OCI-LY1 (cell line): ENCODE data around the gene SP3.

Experiments
- H2AFZ ChIP-seq: fragments of 200-600 bp; sonication (generic), shearing (Covaris generic); 2 replicates; pipeline ENCODE4 v1.6.0; 2014; ENCODE audit warnings: antibody characterized with exemption, mild to moderate bottlenecking, low read length
- H3F3A ChIP-seq: fragments of 200-600 bp; sonication (generic), shearing (Covaris generic); 2 replicates; pipeline ENCODE4 v1.6.0; 2014; ENCODE audit warnings: mild to moderate bottlenecking, antibody characterized with exemption, low read length, moderate library complexity; ENCODE audit not compliant: insufficient read depth
- H3K27ac ChIP-seq: fragments of 200-600 bp; sonication (generic); 2 replicates; pipeline ENCODE4 v1.5.1; 2014; ENCODE audit warnings: low read length, mixed run types, mild to moderate bottlenecking, low read depth; ENCODE audit not compliant: poor library complexity, severe bottlenecking
- H3K27me3 ChIP-seq: fragments of 200-600 bp; sonication (generic); 2 replicates; pipeline ENCODE4 v1.6.0; 2014; ENCODE audit warnings: antibody characterized with exemption, mild to moderate bottlenecking, low read length, moderate library complexity; ENCODE audit not compliant: insufficient read depth
- H3K36me3 ChIP-seq: fragments of 200-600 bp; sonication (generic); 2 replicates; pipeline ENCODE4 v1.6.1; 2014; ENCODE audit warnings: mild to moderate bottlenecking, antibody characterized with exemption, low read length, moderate library complexity, mixed read lengths; ENCODE audit not compliant: insufficient read depth
- H3K4me1 ChIP-seq: fragments of 200-600 bp; sonication (generic); 2 replicates; pipeline ENCODE4 v1.5.1; 2014; ENCODE audit warnings: mild to moderate bottlenecking, low read length, moderate library complexity; ENCODE audit not compliant: insufficient read depth, severe bottlenecking
- H3K4me2 ChIP-seq: fragments of 200-600 bp; sonication (generic), shearing (Covaris generic); 2 replicates; pipeline ENCODE4 v1.6.1; 2014; ENCODE audit warnings: low read length
- H3K4me3 ChIP-seq: fragments of 200-600 bp; sonication (generic); 2 replicates; pipeline ENCODE4 v1.5.1; 2014; ENCODE audit warnings: low read length, low read depth, mild to moderate bottlenecking, mixed read lengths; ENCODE audit not compliant: poor library complexity, severe bottlenecking
- H3K79me2 ChIP-seq: fragments of 200-600 bp; shearing (Covaris generic); 2 replicates; pipeline ENCODE4 v1.6.1; 2016; ENCODE audit warnings: mixed run types, low read length, mixed read lengths; ENCODE audit not compliant: insufficient read depth
- H3K9ac ChIP-seq: fragments of 200-600 bp; sonication (generic), shearing (Covaris generic); 2 replicates; pipeline ENCODE4 v1.6.1; 2014; ENCODE audit warnings: mild to moderate bottlenecking, low read length, mixed read lengths
- H3K9me2 ChIP-seq: fragments of 200-600 bp; sonication (generic), shearing (Covaris generic); 2 replicates; pipeline ENCODE4 v1.6.1; 2014; ENCODE audit warnings: low read depth, mild to moderate bottlenecking, low read length, mixed read lengths
- H3K9me3 ChIP-seq: fragments of 200-600 bp; shearing (Covaris generic); 2 replicates; pipeline ENCODE4 v1.6.1; 2014; ENCODE audit warnings: low read length, mixed read lengths
- H4K20me1 ChIP-seq: fragments of 200-600 bp; sonication (generic), shearing (Covaris generic); 2 replicates; pipeline ENCODE4 v1.6.0; 2016; ENCODE audit warnings: mild to moderate bottlenecking, low read length; ENCODE audit not compliant: insufficient read depth
- EZH2 ChIP-seq: fragments of 200-600 bp; sonication (generic), shearing (Covaris generic); IDR thresholded peaks from 2 replicates; pipeline ENCODE4 v1.8.0; 2017; ENCODE audit warnings: borderline replicate concordance, mixed run types, mild to moderate bottlenecking, antibody characterized with exemption, low read length, moderate library complexity, mixed read lengths
- TF ChIP-seq, protein P1 (sequence below): fragments of 200-600 bp; sonication (generic), shearing (Covaris generic); IDR thresholded peaks from 2 replicates; pipeline ENCODE4 v1.5.1; 2017; ENCODE audit warnings: mild to moderate bottlenecking, antibody characterized with exemption, low read length, moderate library complexity, mixed read lengths

Gene SP3

GRCh38 chr2:173862612-173863217, 102.5 kb downstream of the SP3 start:
- H3K9me2 ChIP-seq, result no peaks in the 10 kb centered on the region
- no peaks in the 10 kb centered on the region for H3K9me3 ChIP-seq
- H3F3A ChIP-seq, result no peaks in the 10 kb centered on the region
- H3K9ac ChIP-seq, result no peak overlapping the region
- H3K27ac ChIP-seq, result no peak overlapping the region
- TF ChIP-seq EZH2, result no peak
- TF ChIP-seq, protein P1, sequence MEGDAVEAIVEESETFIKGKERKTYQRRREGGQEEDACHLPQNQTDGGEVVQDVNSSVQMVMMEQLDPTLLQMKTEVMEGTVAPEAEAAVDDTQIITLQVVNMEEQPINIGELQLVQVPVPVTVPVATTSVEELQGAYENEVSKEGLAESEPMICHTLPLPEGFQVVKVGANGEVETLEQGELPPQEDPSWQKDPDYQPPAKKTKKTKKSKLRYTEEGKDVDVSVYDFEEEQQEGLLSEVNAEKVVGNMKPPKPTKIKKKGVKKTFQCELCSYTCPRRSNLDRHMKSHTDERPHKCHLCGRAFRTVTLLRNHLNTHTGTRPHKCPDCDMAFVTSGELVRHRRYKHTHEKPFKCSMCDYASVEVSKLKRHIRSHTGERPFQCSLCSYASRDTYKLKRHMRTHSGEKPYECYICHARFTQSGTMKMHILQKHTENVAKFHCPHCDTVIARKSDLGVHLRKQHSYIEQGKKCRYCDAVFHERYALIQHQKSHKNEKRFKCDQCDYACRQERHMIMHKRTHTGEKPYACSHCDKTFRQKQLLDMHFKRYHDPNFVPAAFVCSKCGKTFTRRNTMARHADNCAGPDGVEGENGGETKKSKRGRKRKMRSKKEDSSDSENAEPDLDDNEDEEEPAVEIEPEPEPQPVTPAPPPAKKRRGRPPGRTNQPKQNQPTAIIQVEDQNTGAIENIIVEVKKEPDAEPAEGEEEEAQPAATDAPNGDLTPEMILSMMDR, result no peak
- H3K79me2 ChIP-seq, result no peaks in the 10 kb centered on the region
- no peak overlapping the region for H3K4me3 ChIP-seq
- no peak overlapping the region for H2AFZ ChIP-seq
- H3K4me1 ChIP-seq, result peaks cover 7% of the 10 kb centered on the region
- H3K36me3 ChIP-seq, result no peaks in the 10 kb centered on the region
- H4K20me1 ChIP-seq, result no peaks in the 10 kb centered on the region
- H3K27me3 ChIP-seq, result no peaks in the 10 kb centered on the region
- no peak overlapping the region for H3K4me2 ChIP-seq

DNA sequence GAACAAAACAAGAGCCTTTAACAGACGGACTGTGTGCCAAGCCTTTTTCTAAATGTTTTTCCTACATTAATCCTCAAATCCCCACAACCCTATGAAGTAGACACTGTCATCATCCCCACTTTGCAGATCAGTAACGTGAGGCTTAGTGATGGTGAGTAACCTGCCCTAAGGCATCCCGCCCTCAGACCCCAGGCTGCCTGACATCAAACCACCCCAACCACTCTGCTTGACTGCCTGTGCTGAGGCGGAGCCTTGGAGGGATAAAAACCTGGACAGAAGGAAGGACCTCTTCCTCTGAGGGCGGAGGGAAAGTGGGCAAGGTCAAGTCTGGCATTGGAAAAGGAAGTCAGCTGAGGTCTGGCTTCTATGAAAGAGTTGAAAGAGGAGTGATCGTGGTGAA, 104.6 kb downstream of the SP3 start:
- H3K4me3 ChIP-seq, result no peak overlapping the region
- H3K9me3 ChIP-seq, result no peaks in the 10 kb centered on the region
- H2AFZ ChIP-seq, result no peak overlapping the region
- H3K36me3 ChIP-seq, result no peaks in the 10 kb centered on the region
- TF ChIP-seq, protein P1, result no peak
- no peak for TF ChIP-seq EZH2
- no peaks in the 10 kb centered on the region for H4K20me1 ChIP-seq
- no peak overlapping the region for H3K27ac ChIP-seq
- no peaks in the 10 kb centered on the region for H3F3A ChIP-seq
- peaks cover 7% of the 10 kb centered on the region for H3K4me1 ChIP-seq
- H3K27me3 ChIP-seq, result no peaks in the 10 kb centered on the region
- no peaks in the 10 kb centered on the region for H3K9me2 ChIP-seq
- H3K4me2 ChIP-seq, result no peak overlapping the region
- no peaks in the 10 kb centered on the region for H3K79me2 ChIP-seq
- no peak overlapping the region for H3K9ac ChIP-seq

- TF ChIP-seq, protein P1, result no peak
- TF ChIP-seq EZH2, result no peak
- Histone ChIP-seq H3K4me2 (no peak overlapping the region), H3K4me3 (no peak overlapping the region), H4K20me1 (no peaks in the 10 kb centered on the region), H3K9me3 (no peaks in the 10 kb centered on the region), H3K27ac (no peak overlapping the region), H3K27me3 (no peaks in the 10 kb centered on the region), H3K9ac (no peak overlapping the region), H3K36me3 (no peaks in the 10 kb centered on the region), H3K4me1 (peaks cover 7% of the 10 kb centered on the region), H2AFZ (no peak overlapping the region), H3K9me2 (no peaks in the 10 kb centered on the region), H3K79me2 (no peaks in the 10 kb centered on the region), H3F3A (no peaks in the 10 kb centered on the region)
These were observed 105.1 kb downstream of the SP3 start for GRCh38 chr2:173860082-173860481.
